NCI-H526 treated with DMSO at 0.1 percent for 48 hours (cell line): ENCODE data around the gene ARHGAP27.
A peak's percentile ranks its signal among the peaks of the same experiment; 100 is the strongest.

ENCODE experiments used
- DNase-seq: peaks from one replicate; lab custom pipeline; 2025; lab: John Stamatoyannopoulos, UW

ARHGAP27 gene

GRCh38 chr17:45385331-45385997 is 47.2 kb downstream of the ARHGAP27 start:
- DNase-seq = peak; percentile 69

GRCh38 chr17:45384789-45385262 is 47.8 kb downstream of the ARHGAP27 start:
- DNase-seq = no peak

GRCh38 chr17:45384047-45384788 is 48.5 kb downstream of the ARHGAP27 start:
- no peak for DNase-seq

GRCh38 chr17:45383003-45383402 is 49.7 kb downstream of the ARHGAP27 start:
- no peak for DNase-seq

- DNase-seq = no peak
These were observed 50.4 kb downstream of the ARHGAP27 start for GRCh38 chr17:45382226-45382625.

- DNase-seq = no peak
These were observed 51.7 kb downstream of the ARHGAP27 start for GRCh38 chr17:45380991-45381390.

- no peak for DNase-seq
These were observed 52.5 kb downstream of the ARHGAP27 start for GRCh38 chr17:45380046-45380765.

- no peak for DNase-seq
These were observed 55.3 kb downstream of the ARHGAP27 start for GRCh38 chr17:45377401-45377800.

GRCh38 chr17:45376171-45377005 is 56.3 kb downstream of the ARHGAP27 start:
- DNase-seq = no peak

GRCh38 chr17:45374501-45374900 is 58.2 kb downstream of the ARHGAP27 start:
- DNase-seq = no peak

GRCh38 chr17:45372325-45372869 is 60.3 kb downstream of the ARHGAP27 start:
- DNase-seq = no peak

- DNase-seq = no peak
These were observed 61.0 kb downstream of the ARHGAP27 start for GRCh38 chr17:45371414-45372324.

- no peak for DNase-seq
These were observed 61.7 kb downstream of the ARHGAP27 start for GRCh38 chr17:45370949-45371413.

- DNase-seq = no peak
These were observed 63.2 kb downstream of the ARHGAP27 start for GRCh38 chr17:45369421-45369820.

- no peak for DNase-seq
These were observed 64.0 kb downstream of the ARHGAP27 start for GRCh38 chr17:45368651-45369050.

GRCh38 chr17:45367216-45367615 is 65.5 kb downstream of the ARHGAP27 start:
- DNase-seq = no peak

GRCh38 chr17:45366691-45367090 is 66.0 kb downstream of the ARHGAP27 start:
- no peak for DNase-seq

GRCh38 chr17:45366049-45366448 is 66.6 kb downstream of the ARHGAP27 start:
- no peak for DNase-seq

- peak; percentile 28 for DNase-seq
These were observed 67.9 kb downstream of the ARHGAP27 start for GRCh38 chr17:45364531-45365390.
